GM18517 (cell line): ENCODE measurements around the gene GRN.
"Not testable (repeated sequence)": the region's sequence is repeated elsewhere in the genome, so short reads cannot be mapped to it uniquely, and the experiment has no call there.

Source experiments
- ATAC-seq: cut with Tn5 transposase; IDR thresholded peaks from one replicate; pipeline ENCODE4 v1.9.1; 2021; ENCODE audit warnings: mild to moderate bottlenecking, moderate library complexity; ENCODE audit not compliant: unreplicated experiment

The GRN gene

GRCh38 chr17:44360826-44361225, 15.7 kb downstream of the GRN start:
- ATAC-seq: no peak

DNA sequence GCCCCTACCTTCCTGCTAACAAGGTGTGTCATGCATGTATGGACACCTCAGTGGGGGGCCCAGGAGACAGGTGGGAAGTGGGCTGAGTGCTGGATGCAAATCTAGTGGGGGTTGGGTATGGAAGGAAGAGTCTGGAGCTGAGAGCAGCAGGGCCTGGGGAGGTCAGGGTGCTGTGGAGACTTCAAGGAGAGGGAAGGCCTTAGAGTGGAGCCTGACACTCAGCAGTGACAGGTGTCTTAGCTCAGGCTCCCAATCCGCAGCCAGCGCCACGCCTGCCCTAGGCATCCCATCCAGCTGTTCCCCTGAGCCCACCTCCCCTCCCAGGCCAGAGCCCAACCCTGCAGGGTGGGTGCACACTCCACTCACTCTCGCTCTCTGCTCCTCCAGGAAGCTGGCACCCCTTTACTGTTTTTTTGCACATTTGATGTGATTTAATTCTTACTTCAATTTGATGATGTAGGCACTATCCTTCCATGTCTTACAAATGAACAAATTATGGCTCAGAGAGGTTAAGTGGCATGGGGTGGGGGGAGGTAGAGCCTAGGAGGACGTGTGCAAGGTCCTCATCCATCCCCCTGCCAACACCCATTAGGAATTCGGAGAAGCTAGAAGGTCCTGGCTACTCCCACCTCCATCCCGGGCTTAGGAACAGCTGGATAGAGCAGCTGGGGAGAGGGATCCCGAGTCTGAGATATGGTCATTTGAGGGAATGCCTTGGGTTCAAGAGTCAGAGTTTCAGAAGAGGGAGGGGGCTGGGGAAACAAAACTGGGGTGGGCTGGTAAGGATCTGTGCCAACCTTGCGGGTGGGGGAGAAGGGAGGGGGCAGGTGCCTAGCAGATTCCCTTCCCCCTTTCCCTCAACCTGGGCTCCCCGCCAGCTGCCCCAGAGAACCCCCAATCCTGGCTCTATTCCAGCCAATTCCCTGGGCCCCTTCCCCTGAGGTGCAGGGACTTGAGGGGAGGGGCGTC, 16.5 kb downstream of the GRN start:
- no peak for ATAC-seq

GRCh38 chr17:44362459-44362948, 17.4 kb downstream of the GRN start:
- ATAC-seq: no peak

GRCh38 chr17:44362949-44363612, 18.0 kb downstream of the GRN start:
- ATAC-seq: no peak

GRCh38 chr17:44363613-44364159, 18.6 kb downstream of the GRN start, which contains the start of gene FAM171A2:
TSS of gene FAM171A2 (minus strand) at chr17:44363853. CDS start at chr17:44363714, 139 bp downstream.
- no peak for ATAC-seq

DNA sequence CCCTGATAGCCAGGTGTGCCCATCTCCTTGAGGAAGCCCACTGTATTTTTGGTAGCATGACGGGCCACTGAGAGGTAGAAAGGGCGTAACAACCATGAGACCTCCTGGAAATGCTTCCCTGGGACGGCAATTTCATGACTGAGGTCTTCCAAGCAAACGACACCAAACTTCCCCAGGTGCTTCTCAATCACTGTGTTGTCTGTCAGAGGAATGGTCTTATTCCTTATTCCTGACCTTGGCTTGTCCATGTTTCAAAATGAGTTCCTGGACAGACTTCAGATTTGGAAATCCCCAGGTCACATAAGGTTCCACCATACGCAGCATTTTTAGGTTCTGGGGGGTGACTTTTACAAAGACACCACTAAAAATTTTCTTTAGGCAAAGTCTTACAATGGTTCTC, 19.9 kb downstream of the GRN start:
- not testable (repeated sequence) for ATAC-seq

- no peak for ATAC-seq
Observed at GRCh38 chr17:44367231-44367979, 22.3 kb downstream of the GRN start.

DNA sequence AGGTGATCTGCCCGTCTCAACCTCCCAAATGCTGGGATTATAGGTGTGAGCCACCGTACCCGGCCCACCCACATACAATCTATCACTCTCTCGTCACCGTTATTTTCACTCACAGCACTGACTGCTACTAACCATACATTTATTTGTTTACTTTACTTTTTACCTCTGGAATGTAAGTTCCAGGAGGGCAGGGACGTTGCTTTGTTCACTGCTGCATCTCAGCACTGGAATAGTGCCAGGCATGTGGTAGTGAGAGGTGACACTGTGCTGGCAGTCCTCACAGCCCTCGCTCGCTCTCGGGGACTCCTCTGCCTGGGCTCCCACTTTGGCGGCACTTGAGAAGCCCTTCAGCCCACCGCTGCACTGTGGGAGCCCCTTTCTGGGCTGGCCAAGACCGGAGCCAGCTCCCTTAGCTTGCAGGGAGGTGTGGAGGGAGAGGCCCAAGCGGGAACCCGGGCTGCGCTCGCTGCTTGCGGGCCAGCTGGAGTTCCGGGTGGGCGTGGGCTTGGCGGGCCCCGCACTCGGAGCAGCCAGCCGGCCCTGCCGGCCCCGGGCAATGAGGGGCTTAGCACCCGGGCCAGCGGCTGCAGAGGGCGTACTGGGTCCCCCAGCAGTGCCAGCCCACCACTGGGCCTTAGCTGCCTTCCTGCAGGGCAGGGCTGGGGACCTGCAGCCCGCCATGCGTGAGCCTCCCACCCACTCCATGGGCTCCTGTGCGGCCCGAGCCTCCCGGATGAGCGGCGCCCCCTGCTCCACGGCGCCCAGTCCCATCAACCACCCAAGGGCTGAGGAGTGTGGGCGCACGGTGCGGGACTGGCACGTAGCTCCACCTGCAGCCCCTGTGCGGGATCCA, 23.5 kb downstream of the GRN start:
- ATAC-seq: not testable (repeated sequence)

GRCh38 chr17:44369414-44370023, 24.4 kb downstream of the GRN start:
- ATAC-seq: not testable (repeated sequence)

GRCh38 chr17:44372036-44372435, 26.9 kb downstream of the GRN start:
- no peak for ATAC-seq

DNA sequence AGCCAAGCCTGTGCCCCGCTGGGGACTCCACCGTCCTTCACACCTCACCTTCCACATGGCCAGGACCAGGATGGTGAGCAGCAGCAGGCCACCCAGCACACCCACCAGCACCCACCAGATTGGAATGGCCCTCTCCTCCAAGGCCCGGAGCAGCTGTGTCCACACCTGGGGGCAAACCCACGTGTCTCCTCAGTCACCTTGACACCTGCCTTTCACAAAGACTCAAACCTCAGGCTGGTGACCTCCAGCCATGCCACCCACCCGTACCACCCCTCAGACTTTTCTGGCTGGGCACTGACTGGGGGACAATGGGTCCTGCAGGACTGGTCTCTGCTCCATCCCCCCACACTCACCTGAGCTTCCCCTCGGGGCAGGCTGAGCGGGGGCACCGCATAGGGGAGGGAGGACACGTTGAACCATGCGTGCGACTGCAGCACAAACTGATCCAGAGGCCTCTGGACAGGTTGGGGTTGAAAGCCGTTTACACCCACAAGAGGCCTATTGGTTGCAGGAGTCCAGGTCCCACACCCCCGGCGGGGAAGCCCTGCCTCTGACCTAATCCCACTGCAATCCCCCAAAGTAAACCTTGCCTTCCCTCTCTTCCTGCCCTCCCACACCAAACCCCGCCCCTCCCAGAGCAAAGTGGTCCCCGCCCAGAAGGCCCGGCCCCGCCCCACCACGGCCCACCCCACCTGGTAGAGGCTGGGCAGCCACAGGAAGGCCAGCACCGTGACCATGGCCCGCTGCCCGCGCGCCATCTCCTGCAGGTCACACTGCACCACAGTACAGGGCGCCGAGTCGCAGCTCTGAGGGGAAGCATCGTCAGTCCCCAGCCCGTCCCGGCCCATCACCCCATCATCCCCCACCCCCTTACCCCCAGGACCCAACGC, 29.4 kb downstream of the GRN start:
- no peak for ATAC-seq

- no peak for ATAC-seq
Observed at GRCh38 chr17:44375196-44376017, 30.3 kb downstream of the GRN start.

- ATAC-seq: no peak
Observed at GRCh38 chr17:44376124-44376523, 31.0 kb downstream of the GRN start.

- ATAC-seq: no peak
Observed at GRCh38 chr17:44376779-44377178, 31.7 kb downstream of the GRN start.

DNA sequence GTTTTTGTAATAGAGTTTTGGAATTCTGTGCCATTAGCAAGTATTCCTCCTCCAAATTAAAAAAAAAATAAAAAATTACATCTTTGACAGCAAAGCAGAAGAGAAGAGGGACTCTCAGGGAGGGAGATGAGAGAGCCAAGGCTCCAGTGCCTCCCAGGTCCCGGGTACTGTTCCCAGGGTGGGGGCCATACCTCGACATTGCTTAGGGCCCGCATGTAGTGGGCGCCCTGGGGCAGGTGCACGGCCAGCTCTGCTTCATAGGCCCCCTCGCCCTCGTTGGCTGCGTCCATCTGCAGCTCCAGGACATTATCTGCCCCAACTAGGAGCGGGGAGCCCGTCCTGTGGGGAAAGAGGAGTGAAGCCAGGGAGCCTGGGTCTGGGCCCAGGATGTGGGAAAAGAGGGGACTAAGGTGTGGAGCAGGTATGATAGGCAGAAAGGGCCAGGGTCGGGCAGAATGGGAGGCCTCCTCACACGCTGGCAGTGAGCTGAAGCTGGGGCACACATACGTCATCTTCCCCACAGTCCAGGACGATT, 33.1 kb downstream of the GRN start:
- ATAC-seq: no peak

- no peak for ATAC-seq
Observed at GRCh38 chr17:44379887-44380286, 34.8 kb downstream of the GRN start.

DNA sequence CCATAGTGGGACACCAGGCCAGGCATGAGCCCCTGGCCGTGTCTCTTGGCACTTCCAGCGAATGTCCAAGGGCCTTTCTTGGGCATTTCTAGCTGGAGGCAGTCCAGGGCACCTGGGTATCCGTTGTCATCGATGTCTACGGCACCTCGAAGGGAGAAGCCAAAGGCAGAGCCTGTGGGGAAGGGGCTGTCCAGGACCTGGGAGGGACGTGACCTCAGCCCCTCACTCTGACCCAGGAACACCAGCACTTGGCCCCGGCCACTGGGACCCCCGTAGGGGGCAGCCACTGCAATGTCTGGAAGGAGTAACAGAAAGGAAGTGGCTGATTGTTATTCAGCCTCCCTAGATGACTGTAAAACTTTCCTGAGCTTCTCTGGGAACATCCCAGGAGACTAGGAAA, 35.7 kb downstream of the GRN start:
- no peak for ATAC-seq
